Measurements from ENCODE around the gene CEP63. TPM values are rescaled to one million over a fixed set of nuclear protein-coding genes. Genes with fewer than 3 reads are reported as not detected.

The CEP63 gene
- total and polyA plus RNA-seq, 2 experiments from 2014 or later = 15.8 to 237 TPM

GRCh38 chr3:134536781-134537180 lies 50.9 kb downstream of the CEP63 start:
- no peaks in the 10 kb centered on the region for H3K9me2 ChIP-seq (replicated peaks; ENCODE audit: insufficient read depth)
- no peaks in the 10 kb centered on the region for H3K79me2 ChIP-seq
- no peaks in the 10 kb centered on the region for H3K36me3 ChIP-seq (replicated peaks; ENCODE audit: insufficient read depth, low read depth)
- H3K4me2 ChIP-seq = no peak overlapping the region
- H3K4me3 ChIP-seq = no peak overlapping the region
- no peak for DNase-seq (ENCODE audit: low spot score)
- H2AFZ ChIP-seq = no peak overlapping the region
- no peaks in the 10 kb centered on the region for H3K27me3 ChIP-seq
- H3K4me1 ChIP-seq (ENCODE audit: insufficient read depth) = no peaks in the 10 kb centered on the region
- H4K20me1 ChIP-seq (ENCODE audit: insufficient read depth, poor library complexity, severe bottlenecking) = no peaks in the 10 kb centered on the region
- H3K27ac ChIP-seq = no peak overlapping the region
- no peaks in the 10 kb centered on the region for H3K9me3 ChIP-seq (ENCODE audit: low read depth)
- no peak for TF ChIP-seq EZH2 (IDR thresholded peaks at IDR 0.05; ENCODE audit: borderline replicate concordance)
- TF ChIP-seq, protein P1, sequence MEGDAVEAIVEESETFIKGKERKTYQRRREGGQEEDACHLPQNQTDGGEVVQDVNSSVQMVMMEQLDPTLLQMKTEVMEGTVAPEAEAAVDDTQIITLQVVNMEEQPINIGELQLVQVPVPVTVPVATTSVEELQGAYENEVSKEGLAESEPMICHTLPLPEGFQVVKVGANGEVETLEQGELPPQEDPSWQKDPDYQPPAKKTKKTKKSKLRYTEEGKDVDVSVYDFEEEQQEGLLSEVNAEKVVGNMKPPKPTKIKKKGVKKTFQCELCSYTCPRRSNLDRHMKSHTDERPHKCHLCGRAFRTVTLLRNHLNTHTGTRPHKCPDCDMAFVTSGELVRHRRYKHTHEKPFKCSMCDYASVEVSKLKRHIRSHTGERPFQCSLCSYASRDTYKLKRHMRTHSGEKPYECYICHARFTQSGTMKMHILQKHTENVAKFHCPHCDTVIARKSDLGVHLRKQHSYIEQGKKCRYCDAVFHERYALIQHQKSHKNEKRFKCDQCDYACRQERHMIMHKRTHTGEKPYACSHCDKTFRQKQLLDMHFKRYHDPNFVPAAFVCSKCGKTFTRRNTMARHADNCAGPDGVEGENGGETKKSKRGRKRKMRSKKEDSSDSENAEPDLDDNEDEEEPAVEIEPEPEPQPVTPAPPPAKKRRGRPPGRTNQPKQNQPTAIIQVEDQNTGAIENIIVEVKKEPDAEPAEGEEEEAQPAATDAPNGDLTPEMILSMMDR (IDR thresholded peaks at IDR 0.05; ENCODE audit: poor library complexity) = no peak
- no peak for TF ChIP-seq EZH2phosphoT487 (IDR thresholded peaks at IDR 0.05; ENCODE audit: low read depth, severe bottlenecking, unreplicated experiment)
- 85% methylated on average over 5 of the region's 5 CpGs for WGBS (ENCODE audit: low lambda C conversion rate, missing lambda C conversion rate)

- Histone ChIP-seq H3K27ac (no peak overlapping the region), H3K9me2 (replicated peaks; ENCODE audit: insufficient read depth) (no peaks in the 10 kb centered on the region), H2AFZ (no peak overlapping the region), H3K79me2 (no peaks in the 10 kb centered on the region), H3K27me3 (no peaks in the 10 kb centered on the region), H3K4me1 (ENCODE audit: insufficient read depth) (no peaks in the 10 kb centered on the region), H4K20me1 (ENCODE audit: insufficient read depth, poor library complexity, severe bottlenecking) (no peaks in the 10 kb centered on the region), H3K4me2 (no peak overlapping the region), H3K36me3 (replicated peaks; ENCODE audit: insufficient read depth, low read depth) (no peaks in the 10 kb centered on the region), H3K4me3 (no peak overlapping the region), H3K9me3 (ENCODE audit: low read depth) (no peaks in the 10 kb centered on the region)
- no peak for DNase-seq (ENCODE audit: low spot score)
- 55% methylated on average over 3 of the region's 3 CpGs for WGBS (ENCODE audit: low lambda C conversion rate, missing lambda C conversion rate)
- TF ChIP-seq, protein P1 (IDR thresholded peaks at IDR 0.05; ENCODE audit: poor library complexity) = no peak
- TF ChIP-seq EZH2 (IDR thresholded peaks at IDR 0.05; ENCODE audit: borderline replicate concordance) (no peak), EZH2phosphoT487 (IDR thresholded peaks at IDR 0.05; ENCODE audit: low read depth, severe bottlenecking, unreplicated experiment) (no peak)
Measured at GRCh38 chr3:134542287-134542958, 56.6 kb downstream of the CEP63 start.

GRCh38 chr3:134543113-134543512 lies 57.3 kb downstream of the CEP63 start:
- Histone ChIP-seq H3K27ac (no peak overlapping the region), H3K79me2 (no peaks in the 10 kb centered on the region), H3K4me1 (ENCODE audit: insufficient read depth) (no peaks in the 10 kb centered on the region), H3K4me3 (no peak overlapping the region), H4K20me1 (ENCODE audit: insufficient read depth, poor library complexity, severe bottlenecking) (no peaks in the 10 kb centered on the region), H2AFZ (no peak overlapping the region), H3K9me3 (ENCODE audit: low read depth) (no peaks in the 10 kb centered on the region), H3K36me3 (replicated peaks; ENCODE audit: insufficient read depth, low read depth) (no peaks in the 10 kb centered on the region), H3K9me2 (replicated peaks; ENCODE audit: insufficient read depth) (no peaks in the 10 kb centered on the region), H3K27me3 (no peaks in the 10 kb centered on the region), H3K4me2 (no peak overlapping the region)
- 96% methylated on average over 3 of the region's 3 CpGs for WGBS (ENCODE audit: low lambda C conversion rate, missing lambda C conversion rate)
- no peak for DNase-seq (ENCODE audit: low spot score)
- no peak for TF ChIP-seq EZH2phosphoT487 (IDR thresholded peaks at IDR 0.05; ENCODE audit: low read depth, severe bottlenecking, unreplicated experiment)
- TF ChIP-seq EZH2 (IDR thresholded peaks at IDR 0.05; ENCODE audit: borderline replicate concordance) = no peak
- TF ChIP-seq, protein P1 (IDR thresholded peaks at IDR 0.05; ENCODE audit: poor library complexity) = no peak

Measured in hepatocyte (in vitro differentiated cells).